Mesodermal cell (in vitro differentiated cells): ENCODE data around the gene SLC50A1.

Experiments
- H3K27ac ChIP-seq: 2 replicates; pipeline ENCODE4 v1.7.0; 2013; ENCODE audit warnings: mild to moderate bottlenecking, low read depth, low read length, moderate library complexity; ENCODE audit not compliant: severe bottlenecking
- H3K36me3 ChIP-seq: 2 replicates; pipeline ENCODE4 v1.7.1; 2013; ENCODE audit warnings: mild to moderate bottlenecking, low read length, moderate library complexity; ENCODE audit not compliant: control insufficient read depth, insufficient read depth
- H3K4me1 ChIP-seq: one replicate; pipeline ENCODE4 v1.7.1; 2013; ENCODE audit warnings: mild to moderate bottlenecking, low read length; ENCODE audit not compliant: insufficient read depth, control insufficient read depth, poor library complexity, severe bottlenecking
- H3K4me3 ChIP-seq: 2 replicates; pipeline ENCODE4 v1.7.0; 2013; ENCODE audit warnings: low read length, control low read depth, mild to moderate bottlenecking; ENCODE audit not compliant: insufficient read depth, poor library complexity, severe bottlenecking; ENCODE audit errors: extremely low read depth
- H3K9me3 ChIP-seq: 2 replicates; pipeline ENCODE4 v1.7.1; 2013; ENCODE audit warnings: mild to moderate bottlenecking, low read length, moderate library complexity; ENCODE audit not compliant: control insufficient read depth
- WGBS, 2 experiments: methylation state at CpG; one replicate each; pipeline ENCODE4 v1.1.5; 2013; ENCODE audit warnings: missing lambda C conversion rate in 2 of 2; ENCODE audit not compliant: insufficient coverage in 2 of 2; 5-methylcytosine and 5-hydroxymethylcytosine counted together

Gene SLC50A1

DNA sequence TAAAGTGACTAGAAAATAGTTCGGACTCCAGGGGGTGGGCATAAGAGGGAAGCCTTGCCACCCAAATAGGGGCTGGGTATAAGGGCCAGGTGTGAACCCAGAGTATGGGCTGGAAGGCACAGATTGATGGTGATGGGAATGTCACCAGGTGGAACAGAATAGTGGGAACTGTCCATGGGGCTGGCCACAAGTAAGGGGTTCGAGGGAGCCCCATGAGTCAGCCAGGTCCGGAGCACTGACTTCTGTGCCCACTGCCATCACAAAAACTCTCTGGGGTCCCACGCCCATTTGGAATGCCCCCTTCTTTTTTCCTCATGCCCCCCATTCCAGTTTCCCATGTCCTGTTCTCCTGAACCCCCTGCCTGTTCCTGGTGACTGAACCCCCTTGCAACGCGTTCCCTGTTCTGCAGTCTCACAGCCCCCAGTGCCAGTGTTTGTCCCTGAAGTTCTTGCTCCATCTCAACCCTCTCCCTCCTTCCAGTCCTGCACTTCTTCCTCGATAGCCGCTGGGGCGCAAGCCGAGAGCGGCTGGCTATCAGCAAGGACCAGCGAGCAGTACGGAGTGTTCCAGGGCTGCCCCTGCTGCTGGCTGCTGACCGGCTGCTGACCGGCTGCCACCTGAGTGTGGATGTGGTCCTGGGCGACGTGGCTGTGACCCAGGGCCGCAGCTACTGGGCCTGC, 45.9 kb downstream of the SLC50A1 start:
- Histone ChIP-seq H3K27ac (no peak overlapping the region), H3K4me3 (no peak overlapping the region), H3K36me3 (peaks cover 61% of the 10 kb centered on the region), H3K4me1 (no peaks in the 10 kb centered on the region), H3K9me3 (no peaks in the 10 kb centered on the region)
- WGBS, 2 experiments: 96% methylated on average over 14 to 16 of the region's 18 CpGs

DNA sequence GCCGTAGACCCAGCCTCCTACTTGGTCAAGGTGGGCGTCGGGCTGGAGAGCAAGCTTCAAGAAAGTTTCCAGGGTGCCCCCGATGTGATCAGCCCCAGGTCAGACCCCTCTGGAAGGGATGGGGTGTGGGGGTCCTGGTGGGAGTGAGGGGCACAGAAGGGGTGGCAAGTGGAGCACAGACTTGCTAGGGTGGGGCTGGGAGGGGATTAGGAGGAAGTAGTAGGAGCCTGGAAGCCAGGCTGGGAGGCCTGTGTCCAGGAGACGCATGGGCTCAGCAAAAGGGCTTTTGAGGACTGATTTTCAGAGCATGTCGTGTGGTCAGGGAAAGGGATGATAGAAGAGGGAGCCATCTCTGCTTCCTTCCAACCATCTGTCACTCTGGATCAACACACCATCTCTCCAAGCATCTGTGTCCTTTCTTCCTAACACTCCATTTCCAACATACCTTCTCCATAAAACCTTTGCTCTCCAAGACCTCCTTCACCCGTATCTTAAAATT, 46.4 kb downstream of the SLC50A1 start:
- Histone ChIP-seq H3K36me3 (peaks cover 57% of the 10 kb centered on the region), H3K9me3 (no peaks in the 10 kb centered on the region), H3K4me3 (no peak overlapping the region), H3K27ac (no peak overlapping the region), H3K4me1 (no peaks in the 10 kb centered on the region)
- WGBS, 2 experiments: 90 to 100% methylated on average over 2 to 7 of the region's 7 CpGs

DNA sequence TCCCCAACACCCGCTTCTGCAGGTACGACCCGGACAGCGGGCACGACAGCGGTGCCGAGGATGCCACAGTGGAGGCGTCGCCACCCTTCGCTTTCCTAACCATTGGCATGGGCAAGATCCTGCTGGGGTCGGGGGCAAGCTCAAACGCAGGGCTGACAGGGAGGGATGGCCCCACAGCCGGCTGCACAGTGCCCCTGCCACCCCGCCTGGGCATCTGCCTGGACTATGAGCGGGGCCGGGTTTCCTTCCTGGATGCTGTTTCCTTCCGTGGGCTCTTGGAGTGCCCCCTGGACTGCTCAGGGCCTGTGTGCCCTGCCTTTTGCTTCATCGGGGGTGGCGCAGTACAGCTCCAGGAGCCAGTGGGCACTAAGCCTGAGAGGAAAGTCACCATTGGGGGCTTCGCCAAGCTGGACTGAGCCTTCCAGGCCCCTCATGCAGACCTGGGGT, 48.1 kb downstream of the SLC50A1 start:
- WGBS, 2 experiments: 95 to 97% methylated on average over 20 of the region's 20 CpGs

DNA sequence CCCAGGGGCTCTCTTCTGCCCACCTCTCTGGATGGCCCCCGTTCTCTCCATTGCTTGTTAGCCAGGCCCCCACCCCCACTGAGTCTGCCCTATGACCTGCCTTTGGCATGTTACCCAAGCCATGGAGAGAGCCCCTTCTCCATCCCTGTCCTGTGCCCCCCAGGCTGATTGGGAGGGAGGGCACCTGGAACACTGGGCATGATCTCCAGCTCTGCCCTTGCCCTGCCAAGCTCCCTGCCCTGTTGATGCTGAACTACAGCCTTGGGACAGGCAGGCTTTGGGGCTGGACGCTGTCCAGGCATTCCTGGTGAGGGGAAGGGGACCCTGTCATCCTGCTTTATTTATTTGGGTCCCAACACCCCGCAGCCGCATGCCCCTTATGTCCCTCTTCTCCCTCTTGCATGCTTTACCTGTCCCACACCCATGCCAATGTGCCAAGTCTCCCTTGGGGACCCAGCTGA, 48.7 kb downstream of the SLC50A1 start:
- peaks cover 35% of the 10 kb centered on the region for H3K36me3 ChIP-seq
- no peak overlapping the region for H3K27ac ChIP-seq
- no peak overlapping the region for H3K4me3 ChIP-seq
- no peaks in the 10 kb centered on the region for H3K4me1 ChIP-seq
- whole genome bisulfite sequencing, 2 experiments: 91 to 100% methylated on average over 3 to 4 of the region's 4 CpGs
- no peaks in the 10 kb centered on the region for H3K9me3 ChIP-seq

More for the DNA sequence above, 48.1 kb downstream of the SLC50A1 start:
- Histone ChIP-seq H3K9me3 (no peaks in the 10 kb centered on the region), H3K36me3 (peaks cover 41% of the 10 kb centered on the region), H3K27ac (no peak overlapping the region), H3K4me3 (no peak overlapping the region), H3K4me1 (no peaks in the 10 kb centered on the region)

DNA sequence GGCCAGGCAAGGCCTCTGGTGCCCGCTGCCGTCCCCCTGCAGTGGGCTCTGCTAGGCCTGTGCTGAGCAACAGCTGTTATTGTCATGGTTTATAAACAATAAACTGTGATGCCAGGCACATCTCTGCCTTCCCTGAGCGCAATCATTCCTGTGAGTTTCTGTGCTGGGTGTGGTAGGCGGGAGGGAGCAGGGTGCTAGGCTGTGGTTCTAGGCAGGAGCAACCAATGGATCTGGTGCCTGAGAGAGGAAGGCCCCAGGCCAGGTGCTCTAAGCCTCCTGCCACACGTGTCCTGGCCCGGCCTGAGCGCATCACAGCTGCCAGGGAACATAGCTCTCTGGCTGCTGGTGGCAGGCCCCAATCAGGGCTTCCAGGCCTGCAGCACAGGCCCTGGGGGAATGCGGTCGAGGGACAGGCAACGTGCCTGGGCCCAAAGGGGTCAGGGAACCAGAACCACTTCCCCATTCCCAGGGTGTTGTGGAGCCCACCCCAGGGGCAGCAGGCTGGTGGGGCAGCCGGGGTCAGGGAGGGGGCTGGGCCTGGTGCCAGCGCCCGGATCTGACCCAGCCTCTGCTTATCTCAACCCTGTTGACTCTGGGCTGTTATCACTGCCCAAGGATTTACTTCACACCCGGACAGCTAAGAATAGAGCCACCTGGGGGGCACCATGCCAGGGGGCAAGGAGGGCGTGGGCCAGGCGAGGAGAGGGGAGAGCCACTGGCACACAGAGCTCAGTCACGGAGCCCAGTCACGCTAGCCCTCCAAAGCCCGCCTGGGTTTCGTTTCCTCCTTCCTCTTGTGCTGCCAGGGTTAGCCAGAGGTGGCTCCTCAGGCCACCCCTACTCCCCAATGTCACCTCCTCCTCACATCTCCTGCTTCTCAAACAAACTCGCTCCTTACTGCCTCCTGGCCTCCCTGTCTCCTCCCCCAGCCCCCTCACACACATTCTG, 49.5 kb downstream of the SLC50A1 start:
- Histone ChIP-seq H3K4me3 (no peak overlapping the region), H3K9me3 (no peaks in the 10 kb centered on the region), H3K4me1 (no peaks in the 10 kb centered on the region), H3K27ac (no peak overlapping the region), H3K36me3 (peaks cover 28% of the 10 kb centered on the region)
- WGBS, 2 experiments: 84 to 90% methylated on average over 14 to 16 of the region's 21 CpGs

DNA sequence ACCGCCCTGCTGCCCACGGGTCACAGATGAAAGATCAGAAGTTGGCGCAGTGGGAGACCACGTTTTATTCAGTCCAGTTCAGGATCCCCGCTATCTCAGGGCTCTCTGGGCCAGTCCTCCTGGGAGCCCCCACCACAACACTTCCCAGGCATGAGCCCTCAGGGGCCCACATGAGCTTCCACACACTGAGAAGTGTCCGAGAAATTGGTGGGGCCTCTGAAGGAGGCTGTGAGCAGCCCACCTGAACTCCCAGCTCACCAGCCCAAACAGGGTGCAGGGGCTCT, 50.1 kb downstream of the SLC50A1 start:
- Histone ChIP-seq H3K4me3 (no peak overlapping the region), H3K27ac (no peak overlapping the region), H3K9me3 (no peaks in the 10 kb centered on the region), H3K4me1 (no peaks in the 10 kb centered on the region), H3K36me3 (peaks cover 28% of the 10 kb centered on the region)
- 80 to 88% methylated on average over 6 of the region's 6 CpGs for WGBS, 2 experiments

DNA sequence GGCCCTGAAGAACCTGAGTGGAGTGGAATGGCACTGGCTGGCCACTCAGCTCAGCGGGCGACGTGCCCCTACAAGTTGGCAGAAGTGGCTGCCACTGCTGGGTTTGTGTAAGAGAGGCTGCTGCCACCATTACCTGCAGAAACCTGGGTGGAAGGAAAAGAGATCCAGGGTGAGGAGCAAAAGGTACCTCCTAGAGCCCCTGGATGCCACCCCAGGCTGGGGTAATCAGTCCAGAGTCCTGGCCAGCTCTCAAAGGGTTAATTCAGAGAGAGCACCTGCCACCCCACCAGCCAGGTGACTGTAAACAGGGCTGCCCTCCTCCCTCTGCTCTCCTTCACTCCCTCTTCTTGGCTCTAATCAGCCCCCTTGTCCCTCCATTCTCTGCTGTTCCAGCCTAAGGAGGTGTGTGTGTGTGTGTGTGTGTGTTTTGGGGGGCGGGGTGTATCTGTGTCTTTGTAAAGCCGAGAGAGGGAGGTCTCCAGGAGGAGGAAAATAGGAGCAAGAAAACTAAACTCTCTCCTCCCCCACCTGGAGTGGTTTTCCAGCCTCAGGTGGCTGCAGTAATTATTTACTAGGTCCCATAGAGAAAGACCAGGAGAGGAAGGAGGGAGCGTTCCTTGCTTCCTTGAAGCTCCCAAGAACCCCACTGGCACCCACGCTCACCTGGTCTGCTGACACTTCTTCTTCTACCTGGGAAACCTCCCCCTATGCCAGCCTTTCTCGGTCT, 50.6 kb downstream of the SLC50A1 start:
- H3K4me3 ChIP-seq: no peak overlapping the region
- peaks cover 23% of the 10 kb centered on the region for H3K36me3 ChIP-seq
- H3K9me3 ChIP-seq: no peaks in the 10 kb centered on the region
- 92 to 96% methylated on average over 3 to 4 of the region's 8 CpGs for WGBS, 2 experiments
- no peaks in the 10 kb centered on the region for H3K4me1 ChIP-seq
- no peak overlapping the region for H3K27ac ChIP-seq

GRCh38 chr1:155186794-155187455, 51.3 kb downstream of the SLC50A1 start:
- H3K36me3 ChIP-seq: peaks cover 16% of the 10 kb centered on the region
- WGBS, 2 experiments: 91 to 93% methylated on average over 8 to 14 of the region's 14 CpGs
- H3K4me1 ChIP-seq: no peaks in the 10 kb centered on the region
- H3K4me3 ChIP-seq: no peak overlapping the region
- H3K27ac ChIP-seq: no peak overlapping the region
- no peaks in the 10 kb centered on the region for H3K9me3 ChIP-seq

DNA sequence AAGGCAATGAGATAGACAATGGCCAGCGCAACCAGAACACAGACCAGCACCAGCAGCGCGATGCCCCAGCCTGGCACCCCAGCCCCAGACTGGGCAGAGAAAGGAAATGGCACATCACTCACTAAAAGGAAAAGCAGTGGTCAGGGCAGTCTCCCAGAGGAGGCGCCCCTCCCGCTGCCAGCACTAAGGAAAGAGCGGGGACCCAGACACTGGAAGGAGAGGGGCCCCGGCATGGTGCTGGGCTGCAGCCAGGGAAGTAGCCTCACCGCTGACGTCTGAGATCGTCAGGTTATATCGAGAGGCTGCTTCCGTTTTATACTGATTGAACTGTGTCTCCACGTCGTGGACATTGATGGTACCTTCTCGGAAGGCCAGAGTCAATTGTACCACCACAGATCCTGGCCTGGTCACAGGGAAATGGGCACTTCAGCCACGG, 51.8 kb downstream of the SLC50A1 start:
- Histone ChIP-seq H3K27ac (no peak overlapping the region), H3K4me1 (peaks cover 1% of the 10 kb centered on the region), H3K36me3 (peaks cover 13% of the 10 kb centered on the region), H3K4me3 (no peak overlapping the region), H3K9me3 (no peaks in the 10 kb centered on the region)
- WGBS, 2 experiments: 91% methylated on average over 15 to 16 of the region's 16 CpGs

GRCh38 chr1:155188268-155188667, 52.6 kb downstream of the SLC50A1 start:
- H3K9me3 ChIP-seq: no peaks in the 10 kb centered on the region
- WGBS, 2 experiments: 94 to 96% methylated on average over 5 to 6 of the region's 14 CpGs

More at GRCh38 chr1:155188268-155188667, 52.6 kb downstream of the SLC50A1 start:
- H3K27ac ChIP-seq: no peak overlapping the region
- H3K4me1 ChIP-seq: peaks cover 8% of the 10 kb centered on the region
- H3K4me3 ChIP-seq: no peak overlapping the region
- H3K36me3 ChIP-seq: peaks cover 13% of the 10 kb centered on the region
